ENCODE measurements around the gene DDRGK1. TPM values are rescaled to one million over a fixed set of nuclear protein-coding genes. Genes with fewer than 3 reads are reported as not detected.
"Not testable (repeated sequence)": the region's sequence is repeated elsewhere in the genome, so short reads cannot be mapped to it uniquely, and the experiment has no call there.

Gene DDRGK1
- total RNA-seq, 1 experiment from 2014 or later: 37.1 TPM

- DNase-seq (ENCODE audit: low spot score): no peak
Observed at GRCh38 chr20:3183896-3184612, 20.4 kb downstream of the DDRGK1 start.

- DNase-seq (ENCODE audit: low spot score): not testable (repeated sequence)
Observed at GRCh38 chr20:3182429-3182828, 22.1 kb downstream of the DDRGK1 start.

GRCh38 chr20:3181270-3181669, 23.2 kb downstream of the DDRGK1 start:
- DNase-seq (ENCODE audit: low spot score): no peak

- no peak for DNase-seq (ENCODE audit: low spot score)
Observed at GRCh38 chr20:3180319-3180718, 24.2 kb downstream of the DDRGK1 start.

GRCh38 chr20:3177746-3178485, 26.6 kb downstream of the DDRGK1 start:
- no peak for DNase-seq (ENCODE audit: low spot score)

- no peak for DNase-seq (ENCODE audit: low spot score)
Observed at GRCh38 chr20:3175270-3175669, 29.2 kb downstream of the DDRGK1 start.

- no peak for DNase-seq (ENCODE audit: low spot score)
Observed at GRCh38 chr20:3174442-3175261, 29.8 kb downstream of the DDRGK1 start.

- peak; percentile 59 for DNase-seq (ENCODE audit: low spot score)
Observed at GRCh38 chr20:3173610-3174441, 30.7 kb downstream of the DDRGK1 start.

- peak; percentile 58 for DNase-seq (ENCODE audit: low spot score)
Observed at GRCh38 chr20:3172933-3173609, 31.4 kb downstream of the DDRGK1 start, which contains the start of gene LZTS3. Gene LZTS3 (minus strand): TSS chr20:3173549. CDS start chr20:3167163, 6,386 bp downstream.

GRCh38 chr20:3172126-3172932, 32.2 kb downstream of the DDRGK1 start:
- DNase-seq (ENCODE audit: low spot score): no peak

GRCh38 chr20:3171391-3172125, 32.9 kb downstream of the DDRGK1 start:
- DNase-seq (ENCODE audit: low spot score): no peak

- no peak for DNase-seq (ENCODE audit: low spot score)
Observed at GRCh38 chr20:3168829-3169590, 35.5 kb downstream of the DDRGK1 start.

- no peak for DNase-seq (ENCODE audit: low spot score)
Observed at GRCh38 chr20:3168079-3168828, 36.2 kb downstream of the DDRGK1 start.

GRCh38 chr20:3167738-3168078, 36.8 kb downstream of the DDRGK1 start:
- no peak for DNase-seq (ENCODE audit: low spot score)

GRCh38 chr20:3166913-3167342, 37.6 kb downstream of the DDRGK1 start:
- DNase-seq (ENCODE audit: low spot score): no peak

- no peak for DNase-seq (ENCODE audit: low spot score)
Observed at GRCh38 chr20:3166338-3166912, 38.1 kb downstream of the DDRGK1 start.

All from H4 (cell line).